Ishikawa (cell line): ENCODE measurements around the gene DMD.

Source experiments
- CEBPB ChIP-seq: IDR thresholded peaks from 2 replicates; pipeline ENCODE4 v1.6.1; 2012
- CREB1 ChIP-seq: IDR thresholded peaks from 2 replicates; pipeline ENCODE4 v1.6.1; 2012; ENCODE audit warnings: low read depth
- EGR1 ChIP-seq: IDR thresholded peaks from 2 replicates; pipeline ENCODE4 v1.6.1; 2012
- EP300 ChIP-seq: IDR thresholded peaks from 2 replicates; pipeline ENCODE4 v1.6.1; 2012; ENCODE audit warnings: borderline replicate concordance
- FOXM1 ChIP-seq: IDR thresholded peaks from 2 replicates; pipeline ENCODE4 v1.6.1; 2012; ENCODE audit warnings: low read depth, borderline replicate concordance
- MAX ChIP-seq: IDR thresholded peaks from 2 replicates; pipeline ENCODE4 v1.6.1; 2012
- NFIC ChIP-seq: IDR thresholded peaks from 2 replicates; pipeline ENCODE4 v1.6.1; 2012
- RAD21 ChIP-seq: IDR thresholded peaks from 2 replicates; pipeline ENCODE4 v1.6.1; 2012; ENCODE audit warnings: low read depth
- REST ChIP-seq: IDR thresholded peaks from 2 replicates; pipeline ENCODE4 v1.6.1; 2012; ENCODE audit warnings: low read depth, mild to moderate bottlenecking
- TAF1 ChIP-seq: IDR thresholded peaks from 2 replicates; pipeline ENCODE4 v1.6.1; 2012; ENCODE audit warnings: low read depth, mild to moderate bottlenecking
- TCF12 ChIP-seq: IDR thresholded peaks from 2 replicates; pipeline ENCODE4 v1.6.1; 2012; ENCODE audit warnings: low read depth
- TEAD4 ChIP-seq: IDR thresholded peaks from 2 replicates; pipeline ENCODE4 v1.6.1; 2012
- USF1 ChIP-seq: IDR thresholded peaks from 2 replicates; pipeline ENCODE4 v1.6.1; 2012
- YY1 ChIP-seq: IDR thresholded peaks from 2 replicates; pipeline ENCODE4 v1.6.1; 2012; ENCODE audit warnings: low read depth
- ZBTB7A ChIP-seq: IDR thresholded peaks from 2 replicates; pipeline ENCODE4 v1.6.1; 2012; ENCODE audit warnings: low read depth

DMD gene

GRCh38 chrX:31449965-31450364, 1761.4 kb downstream of the DMD start:
- TF ChIP-seq RAD21 (no peak), EP300 (no peak), TCF12 (no peak), FOXM1 (no peak)

GRCh38 chrX:31449081-31449480, 1762.3 kb downstream of the DMD start:
- TF ChIP-seq RAD21 (no peak), YY1 (no peak), EGR1 (no peak), TEAD4 (no peak), USF1 (no peak), MAX (no peak), NFIC (no peak), CREB1 (no peak), REST (no peak), TAF1 (no peak), ZBTB7A (no peak), TCF12 (no peak), FOXM1 (no peak), EP300 (no peak)

GRCh38 chrX:31445542-31445941, 1765.8 kb downstream of the DMD start:
- no peak for TF ChIP-seq MAX
- no peak for TF ChIP-seq EGR1
- TF ChIP-seq TAF1 = no peak
- TF ChIP-seq USF1 = no peak
- no peak for TF ChIP-seq RAD21
- TF ChIP-seq YY1 = no peak
- TF ChIP-seq FOXM1 = no peak
- TF ChIP-seq CREB1 = no peak
- no peak for TF ChIP-seq CEBPB
- no peak for TF ChIP-seq REST
- TF ChIP-seq EP300 = no peak
- no peak for TF ChIP-seq TEAD4

GRCh38 chrX:31443654-31444053, 1767.7 kb downstream of the DMD start:
- TF ChIP-seq TEAD4 (no peak), USF1 (no peak), TCF12 (no peak), ZBTB7A (no peak)

- TF ChIP-seq CEBPB (no peak), CREB1 (no peak), RAD21 (no peak), TCF12 (no peak), YY1 (no peak), REST (no peak), FOXM1 (no peak), EGR1 (no peak), NFIC (no peak), TAF1 (no peak)
Observed at GRCh38 chrX:31440546-31440945, 1770.8 kb downstream of the DMD start.
